ENCODE results near the gene RPL19.

The RPL19 gene

GRCh38 chr17:39173526-39174274, 26.4 kb upstream of the RPL19 start:
- no peak for DNase-seq

GRCh38 chr17:39174920-39175694, 25.0 kb upstream of the RPL19 start:
- peak; percentile 86 for DNase-seq

DNA sequence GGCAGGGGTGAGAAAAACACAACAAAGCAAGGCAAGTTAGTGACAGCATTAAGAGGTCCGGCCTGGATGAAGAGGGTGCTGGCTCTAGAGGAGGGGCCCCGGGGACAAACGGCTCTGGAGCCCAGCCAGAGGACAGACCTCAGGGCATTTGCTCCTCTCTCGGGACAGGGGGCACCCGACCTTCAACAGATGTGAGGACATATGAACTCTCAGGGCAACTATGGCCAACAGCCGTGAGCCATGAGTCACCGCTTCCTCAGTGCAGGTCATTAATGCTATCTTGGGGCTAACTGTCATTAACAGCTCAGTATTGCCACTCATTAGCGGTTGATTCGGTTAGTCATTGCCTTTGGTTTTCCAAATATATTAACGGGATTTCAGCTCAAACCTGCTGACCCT, 24.4 kb upstream of the RPL19 start:
- DNase-seq: no peak

GRCh38 chr17:39177256-39177655, 22.8 kb upstream of the RPL19 start:
- DNase-seq: peak; percentile 64

DNA sequence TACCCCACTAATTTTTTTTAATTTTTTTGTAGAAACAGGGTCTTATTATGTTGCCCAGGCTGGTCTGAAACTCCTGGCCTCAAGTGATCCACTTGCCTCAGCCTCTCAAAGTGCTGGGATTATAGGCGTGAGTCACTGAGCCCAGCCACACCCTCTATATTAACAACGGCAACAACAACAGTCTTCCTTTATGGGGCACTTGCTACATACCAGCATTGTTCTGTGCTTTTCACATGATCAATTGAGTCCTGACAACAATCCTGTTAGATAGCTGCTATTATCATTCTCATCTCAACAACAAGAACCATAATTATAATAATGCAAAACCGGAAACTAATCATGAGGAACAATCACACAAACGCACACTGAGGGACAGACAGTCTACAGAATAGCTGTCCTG, 21.5 kb upstream of the RPL19 start:
- DNase-seq: no peak

DNA sequence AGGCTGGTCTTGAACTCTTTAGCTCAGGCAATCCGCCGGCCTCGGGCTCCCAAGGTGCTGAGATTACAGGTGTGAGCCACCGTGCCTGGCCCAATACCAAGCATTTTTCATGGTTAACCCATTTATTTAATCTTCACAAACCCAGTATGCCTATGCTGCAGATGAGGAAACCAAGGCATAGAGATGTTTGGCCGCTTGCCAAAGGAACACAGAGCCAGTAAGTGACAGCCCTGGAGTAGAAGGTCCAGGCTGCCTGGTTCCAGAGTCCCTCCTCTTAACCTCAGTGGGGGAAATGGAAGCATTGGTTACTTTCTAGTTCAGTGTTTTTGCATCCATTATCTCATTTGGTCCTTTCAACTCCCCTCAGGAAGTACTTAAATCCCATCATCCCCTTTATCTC, 18.8 kb upstream of the RPL19 start:
- DNase-seq: no peak

DNA sequence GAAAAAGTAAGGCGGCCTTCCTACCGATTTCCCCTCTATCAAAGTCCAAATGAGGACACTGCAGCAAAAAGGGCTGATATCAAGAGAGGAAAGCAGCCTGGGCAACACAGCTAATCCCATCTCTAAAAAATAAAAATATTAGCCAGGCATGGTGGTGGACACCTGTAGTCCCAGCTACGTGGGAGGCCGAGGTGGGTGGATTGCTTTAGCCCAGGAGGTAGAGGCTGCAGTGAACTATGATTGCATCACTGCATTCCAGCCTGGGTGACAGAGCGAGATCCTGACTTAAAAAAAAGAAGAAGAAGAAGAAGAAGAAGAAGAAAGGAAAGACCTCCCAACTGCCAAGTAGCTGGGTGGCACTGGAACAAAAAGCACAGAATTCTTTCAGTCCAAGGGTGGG, 17.0 kb upstream of the RPL19 start:
- DNase-seq: no peak

GRCh38 chr17:39183720-39184119, 16.4 kb upstream of the RPL19 start:
- no peak for DNase-seq

DNA sequence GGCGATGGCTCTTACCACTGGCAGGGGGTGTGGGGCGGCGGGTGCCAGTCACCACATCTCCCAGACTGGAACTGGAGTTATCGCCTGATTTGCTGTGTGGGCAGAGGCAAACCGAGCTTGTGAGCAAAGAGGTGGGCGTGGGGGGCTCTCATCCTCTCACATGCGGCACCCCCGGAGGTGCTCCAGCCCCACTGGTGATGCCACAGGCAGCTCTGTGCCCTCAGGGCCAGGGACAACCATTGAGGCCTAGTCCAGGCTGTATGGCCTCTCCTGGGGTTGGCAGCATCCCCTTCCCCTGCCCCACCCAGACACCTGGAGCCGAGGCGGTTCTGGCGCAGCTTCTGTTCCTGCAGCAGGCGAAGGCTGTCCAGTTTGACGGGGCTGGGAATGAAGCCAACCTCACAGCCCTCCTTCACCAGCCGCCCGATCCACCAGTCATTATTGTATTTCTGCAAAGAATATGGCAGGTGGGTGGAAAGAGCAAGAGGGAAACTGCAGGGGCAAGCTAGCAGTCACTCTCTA, 13.5 kb upstream of the RPL19 start:
- peak; percentile 32 for DNase-seq

DNA sequence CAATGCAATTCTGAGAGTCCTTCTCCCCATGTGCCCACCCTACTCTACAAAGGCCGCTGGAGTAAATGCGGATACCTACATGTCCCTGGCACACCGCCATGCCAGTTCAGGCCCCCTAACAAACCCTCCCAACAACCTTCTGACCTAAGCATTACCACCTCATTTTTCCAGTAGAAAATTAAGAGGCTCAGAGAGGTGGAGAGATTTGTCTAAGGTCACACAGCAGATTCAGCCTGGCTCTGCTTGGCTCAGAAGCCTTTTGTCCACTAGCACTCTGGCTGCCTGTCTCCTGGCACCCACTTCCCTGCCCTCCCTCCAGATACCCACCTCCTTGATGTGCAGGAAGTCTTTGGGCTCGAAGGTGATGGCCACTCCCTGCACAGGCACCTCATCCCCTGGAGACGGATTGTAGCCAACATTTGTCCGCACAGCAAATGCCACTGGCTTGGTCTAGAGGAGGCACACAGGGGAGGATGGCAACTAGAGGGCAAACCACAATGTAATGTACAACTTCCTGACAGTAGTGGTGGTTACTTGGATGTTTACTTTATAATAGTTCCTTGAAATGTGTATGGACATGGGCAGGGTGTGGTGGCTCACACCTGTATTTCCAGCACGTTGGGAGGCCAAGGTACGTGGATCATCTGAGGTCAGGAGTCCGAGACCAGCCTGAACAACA, 12.8 kb upstream of the RPL19 start:
- DNase-seq: no peak

- DNase-seq: no peak
Observed at GRCh38 chr17:39191750-39192510, 8.2 kb upstream of the RPL19 start.

- no peak for DNase-seq
Observed at GRCh38 chr17:39192901-39193300, 7.2 kb upstream of the RPL19 start.

DNA sequence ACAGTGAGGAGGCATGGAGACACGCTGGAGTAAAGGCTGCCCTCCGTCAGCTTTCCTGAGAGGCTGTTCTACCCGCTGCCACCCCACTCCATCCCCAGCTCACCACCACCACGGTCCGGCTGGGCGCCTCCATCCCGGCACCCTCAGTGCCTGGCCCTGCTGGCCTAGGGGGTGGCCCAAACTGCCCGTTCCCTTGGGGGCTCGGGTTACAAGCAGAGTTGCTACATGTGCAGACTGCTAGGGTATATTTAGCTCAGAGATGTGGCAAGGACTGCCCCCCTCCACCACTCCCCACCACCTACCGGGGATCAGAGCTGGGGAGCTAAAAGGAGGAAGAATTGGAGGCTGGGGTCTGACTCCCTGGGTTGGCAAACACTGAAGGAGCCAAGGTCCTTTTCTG, 6.7 kb upstream of the RPL19 start:
- no peak for DNase-seq

- DNase-seq: no peak
Observed at GRCh38 chr17:39194089-39194984, 5.7 kb upstream of the RPL19 start.

DNA sequence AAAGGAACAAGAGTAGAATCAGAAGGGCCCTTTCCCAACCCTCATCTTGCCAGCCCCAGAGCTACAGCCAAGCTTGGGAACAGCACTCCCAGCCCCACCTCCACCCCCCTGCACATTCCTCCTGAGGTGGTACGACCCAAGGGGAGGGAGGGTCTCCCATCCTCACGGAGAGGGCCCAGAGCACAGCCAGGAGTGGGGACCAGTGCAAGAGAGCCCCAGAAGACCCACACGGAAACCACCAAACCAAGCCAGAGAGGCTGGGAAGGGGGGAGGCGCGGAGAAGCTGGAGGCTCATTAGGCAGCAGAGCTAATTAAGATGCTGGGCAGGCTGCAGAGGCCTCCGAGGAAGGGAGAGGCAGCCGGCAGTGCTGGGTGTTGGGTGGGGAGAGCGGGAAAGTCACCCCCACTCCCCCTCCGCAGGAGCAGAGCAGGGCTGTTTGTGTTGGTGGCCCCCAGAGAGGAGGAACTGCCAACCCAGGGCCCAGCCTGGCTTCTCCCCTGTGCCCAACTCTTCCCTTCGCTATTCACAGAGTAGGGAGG, 5.0 kb upstream of the RPL19 start:
- no peak for DNase-seq

DNA sequence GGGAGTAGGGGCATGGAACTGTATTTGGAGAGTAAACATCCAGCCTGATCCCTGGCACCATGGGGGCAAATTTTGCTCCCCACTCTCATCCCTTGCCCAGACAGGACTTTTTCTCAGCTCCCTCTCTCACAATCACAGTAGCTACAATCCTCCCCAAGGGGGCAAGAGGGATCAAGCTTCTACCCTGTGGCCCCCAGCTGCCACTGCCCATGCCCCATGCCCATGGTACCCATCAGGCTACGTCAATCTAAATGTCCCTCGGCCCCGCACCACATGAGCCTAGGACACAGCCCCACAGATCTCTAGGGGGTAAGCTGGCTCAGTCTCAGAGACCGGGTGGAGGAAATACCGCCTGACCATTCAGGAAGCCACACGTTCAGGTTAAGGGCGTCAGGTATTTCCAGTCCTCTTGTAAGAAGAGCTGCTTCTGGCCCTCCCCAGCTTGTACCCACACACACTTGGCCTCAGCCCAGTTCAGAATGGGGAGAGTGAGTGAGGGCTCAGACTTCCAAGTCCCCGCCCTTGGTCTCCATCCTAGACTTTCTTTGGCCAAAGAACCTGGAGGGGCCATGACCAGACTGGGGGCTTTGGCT, 4.4 kb upstream of the RPL19 start:
- DNase-seq: no peak

GRCh38 chr17:39196241-39196807, 3.8 kb upstream of the RPL19 start:
- no peak for DNase-seq

DNA sequence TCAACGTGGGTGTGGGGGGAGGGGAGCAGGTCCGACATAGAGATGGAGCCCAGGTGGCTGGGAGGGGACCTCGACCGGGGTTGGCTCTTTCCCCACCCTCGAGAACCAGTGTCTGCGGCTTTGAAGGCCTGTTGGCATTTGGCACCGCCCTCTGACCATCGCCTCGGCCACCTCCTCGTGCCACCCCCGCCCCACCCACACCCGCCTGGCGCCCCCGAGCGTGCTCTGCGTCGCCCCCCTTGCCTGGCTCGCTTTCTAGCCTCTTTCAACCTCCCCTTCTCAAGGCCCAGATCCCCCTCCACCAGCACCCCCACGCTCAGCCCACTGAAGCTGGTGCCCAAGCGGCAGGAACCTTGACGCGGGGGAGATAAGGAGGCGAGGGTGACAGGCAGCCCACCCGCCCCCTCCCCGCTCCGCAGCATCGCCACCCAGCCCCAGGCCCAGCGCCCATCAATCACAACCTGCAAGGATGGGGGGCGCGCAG, 3.2 kb upstream of the RPL19 start:
- DNase-seq: peak; percentile 52

GRCh38 chr17:39197380-39198185, 2.5 kb upstream of the RPL19 start, which contains the start of gene CACNB1:
CACNB1 (minus strand) TSS chr17:39197669; CDS start chr17:39197495, 174 bp downstream.
- DNase-seq: peak; percentile 92

DNA sequence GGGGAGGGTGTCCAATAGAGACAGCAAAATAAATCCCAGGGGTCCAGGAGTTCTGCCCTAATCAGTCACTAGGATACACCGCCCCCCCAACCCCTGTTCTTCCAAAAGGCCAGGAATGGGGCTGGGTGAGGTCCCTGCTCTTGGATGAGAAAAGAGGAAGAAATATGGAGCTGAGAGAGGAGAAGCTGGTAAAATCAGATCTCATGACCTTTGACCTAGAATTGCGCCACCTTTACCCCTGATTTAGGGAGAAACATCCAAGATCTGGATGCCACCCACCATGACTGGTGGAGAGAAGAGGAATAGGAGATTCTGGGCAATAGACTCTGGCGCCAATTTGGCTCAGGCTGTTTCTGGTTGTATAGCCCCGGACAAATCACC, 1.9 kb upstream of the RPL19 start:
- DNase-seq: peak; percentile 49
